Testis (tissue), 2 donors: ENCODE results near the gene CNTN5.

ENCODE experiments used
- POLR2A ChIP-seq: fragments of 450-650 bp; IDR thresholded peaks from one replicate; pipeline ENCODE4 v1.6.1; 2017; ENCODE audit warnings: antibody characterized with exemption, mild to moderate bottlenecking, moderate library complexity
- TF ChIP-seq, protein P1 (sequence below), 3 experiments: fragments of 450-650 bp in 2 of 3; fragments of 200-600 bp in 1 of 3; sonication (generic) in 1 of 3; IDR thresholded peaks; one replicate each; pipeline ENCODE4 v1.5.1; 2016 to 2019; ENCODE audit warnings: antibody characterized with exemption in 3 of 3, mild to moderate bottlenecking in 2 of 3, moderate library complexity in 1 of 3

GRCh38 chr11:99063331-99063730 is 42.6 kb downstream of the CNTN5 start:
- TF ChIP-seq, protein P1, sequence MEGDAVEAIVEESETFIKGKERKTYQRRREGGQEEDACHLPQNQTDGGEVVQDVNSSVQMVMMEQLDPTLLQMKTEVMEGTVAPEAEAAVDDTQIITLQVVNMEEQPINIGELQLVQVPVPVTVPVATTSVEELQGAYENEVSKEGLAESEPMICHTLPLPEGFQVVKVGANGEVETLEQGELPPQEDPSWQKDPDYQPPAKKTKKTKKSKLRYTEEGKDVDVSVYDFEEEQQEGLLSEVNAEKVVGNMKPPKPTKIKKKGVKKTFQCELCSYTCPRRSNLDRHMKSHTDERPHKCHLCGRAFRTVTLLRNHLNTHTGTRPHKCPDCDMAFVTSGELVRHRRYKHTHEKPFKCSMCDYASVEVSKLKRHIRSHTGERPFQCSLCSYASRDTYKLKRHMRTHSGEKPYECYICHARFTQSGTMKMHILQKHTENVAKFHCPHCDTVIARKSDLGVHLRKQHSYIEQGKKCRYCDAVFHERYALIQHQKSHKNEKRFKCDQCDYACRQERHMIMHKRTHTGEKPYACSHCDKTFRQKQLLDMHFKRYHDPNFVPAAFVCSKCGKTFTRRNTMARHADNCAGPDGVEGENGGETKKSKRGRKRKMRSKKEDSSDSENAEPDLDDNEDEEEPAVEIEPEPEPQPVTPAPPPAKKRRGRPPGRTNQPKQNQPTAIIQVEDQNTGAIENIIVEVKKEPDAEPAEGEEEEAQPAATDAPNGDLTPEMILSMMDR (IDR thresholded peaks at IDR 0.05): no peak
- no peak for TF ChIP-seq POLR2A
